ENCODE data around the gene CTSC.

CTSC gene

GRCh38 chr11:88315015-88315414 lies 22.5 kb downstream of the CTSC start:
- DNase-seq, result no peak

- DNase-seq, result no peak
These were observed 24.1 kb downstream of the CTSC start for GRCh38 chr11:88313441-88313840.

- no peak for DNase-seq
These were observed 24.9 kb downstream of the CTSC start for GRCh38 chr11:88312628-88313027.

GRCh38 chr11:88310246-88310645 lies 27.3 kb downstream of the CTSC start:
- no peak for DNase-seq

- DNase-seq, result no peak
These were observed 29.0 kb downstream of the CTSC start for GRCh38 chr11:88308576-88308975.

- no peak for DNase-seq
These were observed 29.6 kb downstream of the CTSC start for GRCh38 chr11:88307749-88308425.

GRCh38 chr11:88306785-88307184 lies 30.8 kb downstream of the CTSC start:
- DNase-seq, result no peak

GRCh38 chr11:88305430-88305829 lies 32.1 kb downstream of the CTSC start:
- DNase-seq, result no peak

- DNase-seq, result no peak
These were observed 33.2 kb downstream of the CTSC start for GRCh38 chr11:88304352-88304751.

GRCh38 chr11:88303037-88303436 lies 34.5 kb downstream of the CTSC start:
- no peak for DNase-seq

GRCh38 chr11:88301488-88302140 lies 35.9 kb downstream of the CTSC start:
- no peak for DNase-seq

- DNase-seq, result no peak
These were observed 36.5 kb downstream of the CTSC start for GRCh38 chr11:88300888-88301487.

GRCh38 chr11:88297863-88298262 lies 39.7 kb downstream of the CTSC start:
- DNase-seq, result no peak

- no peak for DNase-seq
These were observed 40.1 kb downstream of the CTSC start for GRCh38 chr11:88297421-88297820.

GRCh38 chr11:88295028-88295427 lies 42.5 kb downstream of the CTSC start:
- no peak for DNase-seq

GRCh38 chr11:88293931-88294330 lies 43.6 kb downstream of the CTSC start:
- no peak for DNase-seq

GRCh38 chr11:88292171-88292843 lies 45.2 kb downstream of the CTSC start:
- DNase-seq, result no peak

GRCh38 chr11:88288560-88288959 lies 49.0 kb downstream of the CTSC start:
- DNase-seq, result no peak

GRCh38 chr11:88284336-88285050 lies 53.0 kb downstream of the CTSC start:
- DNase-seq, result no peak

- DNase-seq, result no peak
These were observed 54.6 kb downstream of the CTSC start for GRCh38 chr11:88282747-88283515.

- DNase-seq, result no peak
These were observed 56.2 kb downstream of the CTSC start for GRCh38 chr11:88281317-88281712.

GRCh38 chr11:88280673-88281316 lies 56.7 kb downstream of the CTSC start:
- DNase-seq, result no peak

Data from NK-92 treated with Interleukin-12 subunit alpha and Interleukin-12 subunit beta, amount 100 ng/mL, for 24 hours (cell line).